ENCODE measurements around the gene OPCML. TPM values are rescaled to one million over a fixed set of nuclear protein-coding genes. Genes with fewer than 3 reads are reported as not detected.

Gene OPCML
- total RNA-seq, 2 experiments from 2014 or later = not detected

GRCh38 chr11:132792341-132793140 lies 739.8 kb downstream of the OPCML start:
- ChIA-PET POLR2A (no interaction called here), CTCF (no interaction called here)
- H3K27me3 Mint-ChIP-seq = peaks cover 4% of the 10 kb centered on the region
- no peak for ATAC-seq
- H3K36me3 Mint-ChIP-seq (ENCODE audit: low read depth) = no peaks in the 10 kb centered on the region
- no peaks in the 10 kb centered on the region for H3K9me3 Mint-ChIP-seq (ENCODE audit: low read depth)
- no peak for DNase-seq
- no peaks in the 10 kb centered on the region for H3K4me1 Mint-ChIP-seq
- H3K4me3 Mint-ChIP-seq = no peak overlapping the region
- intact Hi-C loops (cut with DNase I, micrococcal nuclease) = no loop called here
- H3K27ac Mint-ChIP-seq = no peak overlapping the region

GRCh38 chr11:132790971-132791370 lies 741.3 kb downstream of the OPCML start:
- ATAC-seq (no peak), DNase-seq (no peak)
- H3K4me1 Mint-ChIP-seq = no peaks in the 10 kb centered on the region
- intact Hi-C loops (cut with DNase I, micrococcal nuclease) = no loop called here
- ChIA-PET POLR2A (no interaction called here), CTCF (no interaction called here)
- no peaks in the 10 kb centered on the region for H3K36me3 Mint-ChIP-seq (ENCODE audit: low read depth)
- no peak overlapping the region for H3K27ac Mint-ChIP-seq
- H3K4me3 Mint-ChIP-seq = no peak overlapping the region
- peaks cover 4% of the 10 kb centered on the region for H3K27me3 Mint-ChIP-seq
- no peaks in the 10 kb centered on the region for H3K9me3 Mint-ChIP-seq (ENCODE audit: low read depth)

GRCh38 chr11:132790466-132790865 lies 741.8 kb downstream of the OPCML start:
- H3K9me3 Mint-ChIP-seq (ENCODE audit: low read depth) = no peaks in the 10 kb centered on the region
- no peak overlapping the region for H3K4me3 Mint-ChIP-seq
- DNase-seq = no peak
- no peak overlapping the region for H3K27ac Mint-ChIP-seq
- ChIA-PET POLR2A (no interaction called here), CTCF (no interaction called here)
- no peaks in the 10 kb centered on the region for H3K4me1 Mint-ChIP-seq
- no peaks in the 10 kb centered on the region for H3K36me3 Mint-ChIP-seq (ENCODE audit: low read depth)
- peaks cover 4% of the 10 kb centered on the region for H3K27me3 Mint-ChIP-seq
- ATAC-seq = no peak
- intact Hi-C loops (cut with DNase I, micrococcal nuclease) = no loop called here

- DNase-seq (no peak), ATAC-seq (no peak)
- no peaks in the 10 kb centered on the region for H3K36me3 Mint-ChIP-seq (ENCODE audit: low read depth)
- intact Hi-C loops (cut with DNase I, micrococcal nuclease) = no loop called here
- ChIA-PET POLR2A (no interaction called here), CTCF (no interaction called here)
- H3K9me3 Mint-ChIP-seq (ENCODE audit: low read depth) = no peaks in the 10 kb centered on the region
- H3K4me1 Mint-ChIP-seq = no peaks in the 10 kb centered on the region
- H3K27me3 Mint-ChIP-seq = peaks cover 2% of the 10 kb centered on the region
- H3K4me3 Mint-ChIP-seq = no peak overlapping the region
- H3K27ac Mint-ChIP-seq = no peak overlapping the region
Measured at GRCh38 chr11:132788816-132789325, 743.4 kb downstream of the OPCML start.

GRCh38 chr11:132785878-132786277 lies 746.4 kb downstream of the OPCML start:
- H3K27me3 Mint-ChIP-seq = no peaks in the 10 kb centered on the region
- intact Hi-C loops (cut with DNase I, micrococcal nuclease) = no loop called here
- H3K9me3 Mint-ChIP-seq (ENCODE audit: low read depth) = no peaks in the 10 kb centered on the region
- no peaks in the 10 kb centered on the region for H3K4me1 Mint-ChIP-seq
- H3K36me3 Mint-ChIP-seq (ENCODE audit: low read depth) = no peaks in the 10 kb centered on the region
- no peak for DNase-seq
- ATAC-seq = no peak
- H3K27ac Mint-ChIP-seq = no peak overlapping the region
- ChIA-PET POLR2A (no interaction called here), CTCF (no interaction called here)
- H3K4me3 Mint-ChIP-seq = no peak overlapping the region

GRCh38 chr11:132784441-132784840 lies 747.9 kb downstream of the OPCML start:
- Mint-ChIP-seq H3K27me3 (no peaks in the 10 kb centered on the region), H3K36me3 (ENCODE audit: low read depth) (no peaks in the 10 kb centered on the region), H3K9me3 (ENCODE audit: low read depth) (no peaks in the 10 kb centered on the region), H3K27ac (no peak overlapping the region), H3K4me1 (no peaks in the 10 kb centered on the region), H3K4me3 (no peak overlapping the region)
- ChIA-PET POLR2A (no interaction called here), CTCF (no interaction called here)
- ATAC-seq (no peak), DNase-seq (no peak)
- intact Hi-C loops (cut with DNase I, micrococcal nuclease) = no loop called here

- Mint-ChIP-seq H3K9me3 (ENCODE audit: low read depth) (no peaks in the 10 kb centered on the region), H3K27ac (no peak overlapping the region), H3K36me3 (ENCODE audit: low read depth) (no peaks in the 10 kb centered on the region), H3K27me3 (no peaks in the 10 kb centered on the region), H3K4me3 (no peak overlapping the region), H3K4me1 (no peaks in the 10 kb centered on the region)
- ChIA-PET CTCF (no interaction called here), POLR2A (interaction anchor here (0.6 kb wide), 1 partner anchor 27 kb away, joined by 3 read pairs; no protein-coding TSS in a partner anchor)
- intact Hi-C loops (cut with DNase I, micrococcal nuclease) = no loop called here
- no peak for DNase-seq
- ATAC-seq = no peak
Measured at GRCh38 chr11:132782102-132782501, 750.2 kb downstream of the OPCML start.

GRCh38 chr11:132780046-132780445 lies 752.3 kb downstream of the OPCML start:
- H3K27me3 Mint-ChIP-seq = no peaks in the 10 kb centered on the region
- ATAC-seq (no peak), DNase-seq (no peak)
- H3K4me3 Mint-ChIP-seq = no peak overlapping the region
- H3K9me3 Mint-ChIP-seq (ENCODE audit: low read depth) = no peaks in the 10 kb centered on the region
- intact Hi-C loops (cut with DNase I, micrococcal nuclease) = no loop called here
- no peaks in the 10 kb centered on the region for H3K36me3 Mint-ChIP-seq (ENCODE audit: low read depth)
- H3K4me1 Mint-ChIP-seq = no peaks in the 10 kb centered on the region
- CTCF ChIA-PET = no interaction called here
- POLR2A ChIA-PET = no interaction called here
- H3K27ac Mint-ChIP-seq = no peak overlapping the region

GRCh38 chr11:132779497-132779896 lies 752.8 kb downstream of the OPCML start:
- Mint-ChIP-seq H3K36me3 (ENCODE audit: low read depth) (no peaks in the 10 kb centered on the region), H3K4me3 (no peak overlapping the region), H3K9me3 (ENCODE audit: low read depth) (no peaks in the 10 kb centered on the region), H3K4me1 (no peaks in the 10 kb centered on the region), H3K27me3 (peaks cover 2% of the 10 kb centered on the region), H3K27ac (no peak overlapping the region)
- DNase-seq (no peak), ATAC-seq (no peak)
- CTCF ChIA-PET = no interaction called here
- POLR2A ChIA-PET = no interaction called here
- intact Hi-C loops (cut with DNase I, micrococcal nuclease) = no loop called here

- H3K4me3 Mint-ChIP-seq = no peak overlapping the region
- ATAC-seq = no peak
- no peaks in the 10 kb centered on the region for H3K4me1 Mint-ChIP-seq
- H3K9me3 Mint-ChIP-seq (ENCODE audit: low read depth) = no peaks in the 10 kb centered on the region
- POLR2A ChIA-PET = no interaction called here
- no peak for DNase-seq
- no peak overlapping the region for H3K27ac Mint-ChIP-seq
- CTCF ChIA-PET = no interaction called here
- no peaks in the 10 kb centered on the region for H3K36me3 Mint-ChIP-seq (ENCODE audit: low read depth)
- intact Hi-C loops (cut with DNase I, micrococcal nuclease) = no loop called here
- peaks cover 2% of the 10 kb centered on the region for H3K27me3 Mint-ChIP-seq
Measured at GRCh38 chr11:132777067-132777975, 755.0 kb downstream of the OPCML start.

- ChIA-PET POLR2A (no interaction called here), CTCF (no interaction called here)
- Mint-ChIP-seq H3K36me3 (ENCODE audit: low read depth) (no peaks in the 10 kb centered on the region), H3K27me3 (peaks cover 4% of the 10 kb centered on the region), H3K4me1 (no peaks in the 10 kb centered on the region), H3K4me3 (no peak overlapping the region), H3K9me3 (ENCODE audit: low read depth) (no peaks in the 10 kb centered on the region), H3K27ac (no peak overlapping the region)
- no peak for ATAC-seq
- no peak for DNase-seq
- intact Hi-C loops (cut with DNase I, micrococcal nuclease) = no loop called here
Measured at GRCh38 chr11:132773751-132774150, 758.5 kb downstream of the OPCML start.
